Calu3 (cell line): ENCODE data around the gene MIDN. TPM values are rescaled to one million over a fixed set of nuclear protein-coding genes. Genes with fewer than 3 reads are reported as not detected.
A peak's percentile ranks its signal among the peaks of the same experiment; 100 is the strongest.

Experiments used
- BruUV-seq: library from RNA; stranded (reverse); fragments of 400-500 nt; replicated peaks from 2 replicates; lab custom pipeline; 2021; lab: Mats Ljungman, UMichigan
- CTCF ChIA-PET: fragments of 300-600 bp; sonication (Branson Sonifier 250); formaldehyde crosslinking; loops from one replicate; lab custom pipeline; 2022; ENCODE audit warnings: antibody characterized with exemption; lab: Charles Lee
- DNase-seq: peaks from one replicate; pipeline ENCODE4 v3.0.0; 2022
- H3K27ac Mint-ChIP-seq: one replicate; pipeline ENCODE4 v1.8.0; 2022; ENCODE audit warnings: mixed read lengths; ENCODE audit not compliant: unreplicated experiment
- H3K27me3 Mint-ChIP-seq: one replicate; pipeline ENCODE4 v1.8.0; 2022; ENCODE audit warnings: mixed read lengths; ENCODE audit not compliant: unreplicated experiment
- H3K36me3 Mint-ChIP-seq: one replicate; pipeline ENCODE4 v1.8.0; 2022; ENCODE audit warnings: mild to moderate bottlenecking, moderate library complexity, mixed read lengths; ENCODE audit not compliant: insufficient read depth, unreplicated experiment
- H3K4me1 Mint-ChIP-seq: one replicate; pipeline ENCODE4 v1.8.0; 2022; ENCODE audit warnings: mild to moderate bottlenecking, low read depth, mixed read lengths; ENCODE audit not compliant: unreplicated experiment
- H3K4me3 Mint-ChIP-seq: one replicate; pipeline ENCODE4 v1.8.0; 2022; ENCODE audit warnings: mild to moderate bottlenecking, low read depth, moderate library complexity, mixed read lengths; ENCODE audit not compliant: unreplicated experiment
- H3K9me3 Mint-ChIP-seq: one replicate; pipeline ENCODE4 v1.8.0; 2022; ENCODE audit warnings: low read depth, mixed read lengths; ENCODE audit not compliant: unreplicated experiment
- intact Hi-C: fragments of 100-400 bp; cut with micrococcal nuclease; formaldehyde crosslinking; loops from one replicate; pipeline ENCODE4 v1.10.0; 2022; ENCODE audit not compliant: unreplicated experiment
- total RNA-seq: library from RNA; stranded (reverse); gene quantifications from 2 replicates; pipeline ENCODE4 v1.2.3, GENCODE V29; 2022
- TF ChIP-seq, protein P1 (sequence below): fragments of 200-600 bp; IDR thresholded peaks from one replicate; pipeline ENCODE4 v1.8.0; 2022; ENCODE audit warnings: antibody characterized with exemption; ENCODE audit not compliant: unreplicated experiment

MIDN gene
- total RNA-seq, 1 experiment from 2014 or later, result 61.8 TPM

DNA sequence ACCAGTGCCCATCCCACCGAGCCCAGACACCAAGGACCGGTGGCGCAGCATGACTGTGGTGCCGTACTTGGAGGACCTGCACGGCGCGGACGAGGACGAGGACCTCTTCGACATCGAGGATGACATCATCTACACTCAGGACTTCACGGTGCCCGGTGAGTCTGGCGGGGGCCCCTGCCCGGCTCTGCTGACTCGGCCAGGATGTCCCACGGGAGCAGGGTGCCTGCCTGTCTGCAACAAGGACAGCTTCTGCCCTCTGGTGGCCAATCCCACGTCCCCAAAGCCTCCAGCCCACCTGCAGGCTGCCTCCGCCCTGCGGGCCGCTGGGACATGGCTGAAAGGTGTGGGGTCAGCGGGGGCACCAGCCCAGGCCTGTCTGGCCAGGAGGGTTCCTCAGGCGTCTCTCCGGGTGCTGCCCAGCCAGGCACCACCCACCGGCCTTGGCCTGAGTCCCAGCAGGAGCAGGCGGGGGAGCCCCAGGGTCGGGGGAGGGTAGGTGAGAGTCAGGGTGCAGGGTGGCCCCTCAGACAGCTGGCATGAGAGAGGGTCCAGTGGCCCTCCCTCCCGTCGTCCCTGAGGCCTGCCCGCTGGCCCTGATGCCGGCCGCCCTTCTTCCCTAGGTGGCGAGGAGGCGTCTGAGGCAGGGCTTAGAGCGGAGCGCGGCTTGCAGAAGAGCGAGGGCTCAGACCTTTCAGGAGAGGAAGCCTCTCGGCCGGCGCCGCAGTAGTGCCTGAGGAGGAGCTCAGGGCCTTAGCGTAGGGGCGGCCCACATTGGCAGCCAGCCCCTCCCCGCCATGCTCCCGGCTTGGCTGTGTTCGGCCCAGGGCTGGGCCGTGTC, 25.1 kb upstream of the MIDN start:
- TF ChIP-seq, protein P1, sequence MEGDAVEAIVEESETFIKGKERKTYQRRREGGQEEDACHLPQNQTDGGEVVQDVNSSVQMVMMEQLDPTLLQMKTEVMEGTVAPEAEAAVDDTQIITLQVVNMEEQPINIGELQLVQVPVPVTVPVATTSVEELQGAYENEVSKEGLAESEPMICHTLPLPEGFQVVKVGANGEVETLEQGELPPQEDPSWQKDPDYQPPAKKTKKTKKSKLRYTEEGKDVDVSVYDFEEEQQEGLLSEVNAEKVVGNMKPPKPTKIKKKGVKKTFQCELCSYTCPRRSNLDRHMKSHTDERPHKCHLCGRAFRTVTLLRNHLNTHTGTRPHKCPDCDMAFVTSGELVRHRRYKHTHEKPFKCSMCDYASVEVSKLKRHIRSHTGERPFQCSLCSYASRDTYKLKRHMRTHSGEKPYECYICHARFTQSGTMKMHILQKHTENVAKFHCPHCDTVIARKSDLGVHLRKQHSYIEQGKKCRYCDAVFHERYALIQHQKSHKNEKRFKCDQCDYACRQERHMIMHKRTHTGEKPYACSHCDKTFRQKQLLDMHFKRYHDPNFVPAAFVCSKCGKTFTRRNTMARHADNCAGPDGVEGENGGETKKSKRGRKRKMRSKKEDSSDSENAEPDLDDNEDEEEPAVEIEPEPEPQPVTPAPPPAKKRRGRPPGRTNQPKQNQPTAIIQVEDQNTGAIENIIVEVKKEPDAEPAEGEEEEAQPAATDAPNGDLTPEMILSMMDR, result no peak
- Mint-ChIP-seq H3K27ac (no peak overlapping the region), H3K36me3 (peaks cover 10% of the 10 kb centered on the region), H3K27me3 (no peaks in the 10 kb centered on the region), H3K9me3 (no peaks in the 10 kb centered on the region), H3K4me3 (no peak overlapping the region), H3K4me1 (no peaks in the 10 kb centered on the region)
- CTCF ChIA-PET, result no interaction called here
- no TSS peak for BruUV-seq
- intact Hi-C loops, result no loop called here
- DNase-seq, result peak; percentile 53

GRCh38 chr19:1224047-1224825, 24.1 kb upstream of the MIDN start:
- no peak overlapping the region for H3K4me3 Mint-ChIP-seq
- CTCF ChIA-PET, result no interaction called here
- H3K27me3 Mint-ChIP-seq, result no peaks in the 10 kb centered on the region
- H3K9me3 Mint-ChIP-seq, result no peaks in the 10 kb centered on the region
- peaks cover 11% of the 10 kb centered on the region for H3K36me3 Mint-ChIP-seq
- TF ChIP-seq, protein P1, result no peak
- intact Hi-C loops, result no loop called here
- no TSS peak for BruUV-seq
- DNase-seq, result no peak
- no peaks in the 10 kb centered on the region for H3K4me1 Mint-ChIP-seq
- no peak overlapping the region for H3K27ac Mint-ChIP-seq

- H3K27ac Mint-ChIP-seq, result no peak overlapping the region
- H3K9me3 Mint-ChIP-seq, result no peaks in the 10 kb centered on the region
- intact Hi-C loops, result no loop called here
- TF ChIP-seq, protein P1, result no peak
- no TSS peak for BruUV-seq
- CTCF ChIA-PET, result no interaction called here
- H3K36me3 Mint-ChIP-seq, result peaks cover 11% of the 10 kb centered on the region
- no peaks in the 10 kb centered on the region for H3K27me3 Mint-ChIP-seq
- no peak overlapping the region for H3K4me3 Mint-ChIP-seq
- no peaks in the 10 kb centered on the region for H3K4me1 Mint-ChIP-seq
- no peak for DNase-seq
These were observed 23.5 kb upstream of the MIDN start for GRCh38 chr19:1224847-1225246.

- CTCF ChIA-PET, result no interaction called here
- H3K4me1 Mint-ChIP-seq, result no peaks in the 10 kb centered on the region
- H3K27ac Mint-ChIP-seq, result no peak overlapping the region
- no peaks in the 10 kb centered on the region for H3K9me3 Mint-ChIP-seq
- BruUV-seq, result no TSS peak
- no peak for DNase-seq
- H3K4me3 Mint-ChIP-seq, result no peak overlapping the region
- intact Hi-C loops, result no loop called here
- H3K36me3 Mint-ChIP-seq, result peaks cover 11% of the 10 kb centered on the region
- TF ChIP-seq, protein P1, result no peak
- H3K27me3 Mint-ChIP-seq, result no peaks in the 10 kb centered on the region
These were observed 22.8 kb upstream of the MIDN start for GRCh38 chr19:1225440-1226226.
